ENCODE data around the gene BGLAP. TPM values are rescaled to one million over a fixed set of nuclear protein-coding genes. Genes with fewer than 3 reads are reported as not detected.

The BGLAP gene
- total RNA-seq, 1 experiment from 2014 or later, result 2.4 TPM

GRCh38 chr1:156259805-156260204, 17.8 kb downstream of the BGLAP start:
- Histone ChIP-seq H3K4me3 (ENCODE audit: low read depth, low read length, poor library complexity, severe bottlenecking) (no peak overlapping the region), H3K27ac (ENCODE audit: low read depth, low read length, poor library complexity, severe bottlenecking) (no peak overlapping the region), H3K36me3 (ENCODE audit: insufficient read depth, low read length, poor library complexity, severe bottlenecking) (peaks cover 82% of the 10 kb centered on the region), H3K9me3 (ENCODE audit: low read depth, low read length, poor library complexity, severe bottlenecking) (no peaks in the 10 kb centered on the region), H3K27me3 (replicated peaks; ENCODE audit: insufficient read depth, low read depth, low read length, poor library complexity) (no peaks in the 10 kb centered on the region), H3K4me1 (ENCODE audit: insufficient read depth, low read length, poor library complexity, severe bottlenecking) (no peaks in the 10 kb centered on the region)
- ChIA-PET CTCF (no interaction called here), POLR2A (ENCODE audit: low non-redundant PET) (no interaction called here)
- intact Hi-C loops (cut with micrococcal nuclease; ENCODE audit: unreplicated experiment), result no loop called here
- TF ChIP-seq CTCF (conservative IDR thresholded peaks at IDR 0.05; ENCODE audit: low read depth, low read length) (0 out of 2 replicates have a peak, but pooled peaks have one; percentile 11), EZH2 (IDR thresholded peaks at IDR 0.05; ENCODE audit: borderline replicate concordance, low read depth, low read length, poor library complexity, severe bottlenecking) (no peak)
- BruUV-seq (replicated peaks), result no TSS peak
- DNase-seq (ENCODE audit: low spot score), result no peak

GRCh38 chr1:156260896-156261295, 18.9 kb downstream of the BGLAP start:
- TF ChIP-seq EZH2 (IDR thresholded peaks at IDR 0.05; ENCODE audit: borderline replicate concordance, low read depth, low read length, poor library complexity, severe bottlenecking) (no peak), CTCF (conservative IDR thresholded peaks at IDR 0.05; ENCODE audit: low read depth, low read length) (no peak)
- H3K9me3 ChIP-seq (ENCODE audit: low read depth, low read length, poor library complexity, severe bottlenecking), result no peaks in the 10 kb centered on the region
- peaks cover 91% of the 10 kb centered on the region for H3K36me3 ChIP-seq (ENCODE audit: insufficient read depth, low read length, poor library complexity, severe bottlenecking)
- ChIA-PET CTCF (no interaction called here), POLR2A (ENCODE audit: low non-redundant PET) (no interaction called here)
- intact Hi-C loops (cut with micrococcal nuclease; ENCODE audit: unreplicated experiment), result no loop called here
- no TSS peak for BruUV-seq (replicated peaks)
- H3K27ac ChIP-seq (ENCODE audit: low read depth, low read length, poor library complexity, severe bottlenecking), result no peak overlapping the region
- no peaks in the 10 kb centered on the region for H3K27me3 ChIP-seq (replicated peaks; ENCODE audit: insufficient read depth, low read depth, low read length, poor library complexity)
- no peak for DNase-seq (ENCODE audit: low spot score)
- no peaks in the 10 kb centered on the region for H3K4me1 ChIP-seq (ENCODE audit: insufficient read depth, low read length, poor library complexity, severe bottlenecking)
- H3K4me3 ChIP-seq (ENCODE audit: low read depth, low read length, poor library complexity, severe bottlenecking), result no peak overlapping the region

GRCh38 chr1:156262461-156263287, 20.7 kb downstream of the BGLAP start:
- Histone ChIP-seq H3K4me3 (ENCODE audit: low read depth, low read length, poor library complexity, severe bottlenecking) (no peak overlapping the region), H3K9me3 (ENCODE audit: low read depth, low read length, poor library complexity, severe bottlenecking) (no peaks in the 10 kb centered on the region), H3K36me3 (ENCODE audit: insufficient read depth, low read length, poor library complexity, severe bottlenecking) (peaks cover 91% of the 10 kb centered on the region), H3K4me1 (ENCODE audit: insufficient read depth, low read length, poor library complexity, severe bottlenecking) (no peaks in the 10 kb centered on the region), H3K27ac (ENCODE audit: low read depth, low read length, poor library complexity, severe bottlenecking) (no peak overlapping the region), H3K27me3 (replicated peaks; ENCODE audit: insufficient read depth, low read depth, low read length, poor library complexity) (no peaks in the 10 kb centered on the region)
- intact Hi-C loops (cut with micrococcal nuclease; ENCODE audit: unreplicated experiment), result no loop called here
- TF ChIP-seq CTCF (conservative IDR thresholded peaks at IDR 0.05; ENCODE audit: low read depth, low read length) (no peak), EZH2 (IDR thresholded peaks at IDR 0.05; ENCODE audit: borderline replicate concordance, low read depth, low read length, poor library complexity, severe bottlenecking) (no peak)
- ChIA-PET POLR2A (ENCODE audit: low non-redundant PET) (no interaction called here), CTCF (no interaction called here)
- no TSS peak for BruUV-seq (replicated peaks)
- no peak for DNase-seq (ENCODE audit: low spot score)
